HG03558 (cell line): Measurements from ENCODE around the gene CCL3.
"Not testable (repeated sequence)": the region's sequence is repeated elsewhere in the genome, so short reads cannot be mapped to it uniquely, and the experiment has no call there.

Experiments used
- ATAC-seq: cut with Tn5 transposase; IDR thresholded peaks from one replicate; pipeline ENCODE4 v1.9.1; 2021; ENCODE audit warnings: moderate number of reproducible peaks; ENCODE audit not compliant: unreplicated experiment; ENCODE audit errors: extremely low read depth

The CCL3 gene

DNA sequence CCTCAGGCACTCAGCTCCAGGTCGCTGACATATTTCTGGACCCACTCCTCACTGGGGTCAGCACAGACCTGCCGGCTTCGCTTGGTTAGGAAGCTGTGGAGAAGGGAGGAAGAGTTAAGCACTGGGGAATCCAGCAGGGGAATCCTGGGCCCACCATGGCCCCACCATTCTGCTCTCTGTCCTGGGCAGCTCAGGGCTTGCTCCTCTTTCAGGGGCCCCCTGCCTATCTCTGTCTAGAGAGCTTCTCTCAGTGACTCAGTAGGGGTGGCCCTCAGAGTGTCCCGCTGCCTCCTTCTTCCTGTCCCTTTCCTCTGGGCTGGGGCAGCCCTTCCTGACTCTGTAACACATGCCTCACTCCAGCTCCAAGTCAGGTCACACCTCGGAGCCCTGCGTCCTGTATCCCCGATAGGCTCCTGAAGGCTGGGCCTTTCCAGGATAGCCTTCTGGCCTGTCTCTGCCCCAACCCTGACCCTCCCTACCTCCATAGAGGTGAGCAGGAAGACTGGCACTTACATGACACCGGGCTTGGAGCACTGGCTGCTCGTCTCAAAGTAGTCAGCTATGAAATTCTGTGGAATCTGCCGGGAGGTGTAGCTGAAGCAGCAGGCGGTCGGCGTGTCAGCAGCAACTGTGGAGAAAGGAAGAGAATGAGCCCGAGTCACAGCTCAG is 1.1 kb downstream of the CCL3 start:
- no peak for ATAC-seq

GRCh38 chr17:36087897-36088572 is 1.9 kb downstream of the CCL3 start:
- ATAC-seq, result not testable (repeated sequence)

- ATAC-seq, result not testable (repeated sequence)
Measured at GRCh38 chr17:36087471-36087870, 2.5 kb downstream of the CCL3 start.

DNA sequence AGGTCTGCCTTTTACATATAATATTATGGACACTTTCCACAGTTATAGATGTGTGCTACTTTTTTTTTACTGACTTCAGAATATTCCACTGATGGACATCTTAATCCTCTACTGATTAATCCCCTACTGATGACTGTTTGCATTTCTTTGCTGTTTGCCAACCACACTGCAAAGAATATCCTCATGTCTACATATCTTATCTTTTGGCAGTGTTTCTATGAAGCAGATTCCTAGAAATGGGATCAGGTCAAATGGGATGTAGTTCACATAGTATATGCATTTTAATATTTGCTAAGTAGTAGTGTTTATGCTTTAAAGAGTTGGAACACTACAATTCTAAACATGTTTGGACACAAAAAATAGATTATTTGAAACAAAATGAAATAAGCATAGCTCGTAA is 3.2 kb downstream of the CCL3 start:
- ATAC-seq, result no peak

GRCh38 chr17:36085765-36086164 is 4.2 kb downstream of the CCL3 start:
- no peak for ATAC-seq

GRCh38 chr17:36083691-36084090 is 6.3 kb downstream of the CCL3 start:
- ATAC-seq, result not testable (repeated sequence)

DNA sequence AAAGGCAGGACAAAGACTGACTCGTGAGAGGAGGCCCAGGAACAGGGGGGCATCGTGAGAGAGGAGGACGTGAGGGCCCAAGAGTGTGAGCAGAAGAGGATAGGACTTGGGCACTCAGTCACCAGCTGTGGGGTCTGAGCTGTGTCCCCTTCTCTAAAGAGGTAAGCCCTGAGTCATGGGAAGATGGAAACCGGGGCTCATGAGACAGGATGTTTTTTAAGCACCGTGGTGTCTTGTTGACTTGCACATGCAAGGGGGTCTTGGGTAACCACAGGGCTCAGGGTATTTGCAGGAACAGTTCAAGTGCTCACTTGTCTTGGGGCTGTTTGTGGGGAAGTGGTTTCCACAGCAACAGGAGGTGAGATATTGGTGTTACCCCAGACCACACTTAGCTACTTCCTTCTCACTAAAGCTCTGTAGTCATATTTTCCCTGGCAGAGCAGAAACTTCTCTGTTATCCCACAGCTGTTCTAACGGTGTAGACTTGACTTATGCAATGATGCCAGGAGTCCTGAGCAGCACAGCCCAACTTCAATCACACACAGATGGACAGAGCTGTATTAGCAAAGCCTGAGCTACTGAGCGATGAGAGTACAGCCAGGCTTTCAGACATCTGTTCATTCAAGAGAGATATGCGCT is 7.3 kb downstream of the CCL3 start:
- not testable (repeated sequence) for ATAC-seq

DNA sequence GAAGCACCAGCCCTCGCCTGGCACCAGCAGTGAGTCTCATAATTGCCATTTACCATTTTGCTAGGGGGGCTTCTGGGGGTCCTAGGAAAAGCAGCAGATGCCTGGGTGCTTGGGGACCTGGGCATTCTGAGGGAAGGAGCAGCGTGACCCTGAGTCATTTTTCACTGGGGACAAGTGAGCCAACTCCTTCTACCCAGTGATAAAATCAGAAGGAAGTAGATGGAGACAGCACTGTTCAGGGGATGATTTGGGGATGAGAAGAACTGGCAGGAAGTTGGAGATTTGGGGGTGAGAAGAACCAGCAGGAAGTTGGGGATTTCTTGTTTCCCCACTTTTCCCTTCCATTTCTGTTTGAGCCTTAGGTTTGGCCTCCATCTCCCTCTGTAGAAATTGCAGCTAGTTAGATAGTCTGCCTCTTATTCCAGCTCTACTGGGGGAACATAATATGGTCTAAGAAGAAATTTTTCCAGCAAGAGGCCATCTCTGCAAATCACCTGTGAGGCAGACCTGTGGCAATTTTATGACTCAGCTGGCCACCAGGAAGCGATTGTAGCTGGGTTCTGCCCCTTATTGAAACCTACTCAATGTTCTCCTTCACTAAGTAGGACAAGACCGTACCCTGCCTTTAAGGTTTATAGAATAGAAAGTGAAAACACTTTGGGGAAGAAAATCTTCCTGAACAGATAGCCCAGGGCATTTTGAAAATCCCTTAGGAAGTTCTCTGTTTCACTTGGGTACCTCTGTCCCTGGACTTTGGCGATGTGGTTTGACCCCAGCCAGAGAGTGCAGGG is 8.1 kb downstream of the CCL3 start:
- not testable (repeated sequence) for ATAC-seq

GRCh38 chr17:36074365-36074764 is 15.6 kb downstream of the CCL3 start:
- ATAC-seq, result no peak

GRCh38 chr17:36072431-36073121 is 17.4 kb downstream of the CCL3 start:
- ATAC-seq, result no peak

DNA sequence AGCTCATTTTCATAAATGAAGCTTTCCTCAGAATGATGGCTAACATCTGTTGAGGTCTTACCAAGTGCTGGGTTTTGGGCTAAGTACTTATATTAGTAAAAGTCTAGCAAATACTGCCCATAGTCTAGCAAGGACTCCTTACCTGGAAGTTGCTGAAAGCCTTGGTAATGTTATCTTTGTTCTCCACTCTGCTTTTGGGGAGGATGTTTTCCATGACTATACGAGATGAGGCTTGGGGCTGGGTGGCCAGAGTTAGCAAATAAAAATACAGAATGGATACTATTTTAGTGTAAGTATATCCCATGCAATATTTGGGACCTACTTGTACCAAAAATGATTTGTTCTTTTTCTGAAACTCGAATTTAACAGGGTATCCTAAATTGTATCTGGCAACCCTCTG is 18.2 kb downstream of the CCL3 start:
- ATAC-seq, result no peak

DNA sequence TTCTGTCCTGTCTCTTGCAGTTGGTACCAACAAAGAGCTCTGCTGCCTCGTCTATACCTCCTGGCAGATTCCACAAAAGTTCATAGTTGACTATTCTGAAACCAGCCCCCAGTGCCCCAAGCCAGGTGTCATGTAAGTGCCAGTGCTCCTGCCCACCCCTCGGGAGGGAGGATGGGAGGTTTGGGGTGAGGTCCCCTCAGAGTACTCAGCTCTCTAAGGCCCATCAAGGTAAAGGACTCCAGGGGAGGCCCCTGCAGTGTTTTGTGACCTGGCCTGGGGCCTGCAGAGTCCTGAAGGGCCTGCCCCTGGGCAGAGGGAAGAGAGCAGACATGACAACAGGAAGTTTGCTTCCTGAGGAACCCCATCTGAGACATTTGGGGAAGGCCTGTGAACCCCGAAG is 19.5 kb downstream of the CCL3 start:
- no peak for ATAC-seq

DNA sequence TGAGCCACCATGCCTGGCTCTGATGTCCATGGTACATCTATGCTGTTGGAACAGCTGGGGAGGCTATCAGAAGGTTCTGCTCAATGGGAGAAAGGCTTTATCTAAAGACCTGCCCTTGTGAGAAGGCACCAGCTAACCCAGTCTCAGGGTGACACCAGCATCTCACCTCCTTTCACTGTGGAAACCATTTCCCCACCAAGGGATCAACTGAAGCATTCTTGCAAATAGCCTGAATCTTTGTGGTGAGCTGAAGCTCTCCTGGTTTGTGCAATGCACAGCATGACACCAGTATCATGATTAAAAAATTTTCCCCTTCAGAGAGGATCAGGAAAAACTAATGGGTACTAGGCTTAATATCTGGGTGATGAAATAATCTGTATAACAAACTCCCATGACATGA is 20.8 kb downstream of the CCL3 start:
- ATAC-seq, result no peak

DNA sequence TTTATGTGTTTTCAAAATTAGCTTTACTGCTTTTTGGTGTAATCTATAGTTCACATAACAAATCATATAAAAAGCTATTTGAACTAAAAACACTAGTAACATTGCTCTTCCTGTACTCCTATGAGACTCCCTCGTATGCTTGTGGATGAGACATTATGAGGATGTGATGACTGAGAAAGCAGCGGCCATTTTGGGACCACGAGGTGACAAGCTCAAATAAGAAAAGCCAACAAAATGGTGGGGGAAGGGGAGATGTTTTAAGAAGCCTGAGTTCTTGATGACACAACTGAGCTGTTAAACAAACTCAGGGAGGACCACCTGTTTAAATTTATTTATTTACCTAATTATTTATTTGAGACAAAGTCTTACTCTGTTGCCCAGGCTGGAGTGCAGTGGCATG is 21.4 kb downstream of the CCL3 start:
- no peak for ATAC-seq

- no peak for ATAC-seq
Measured at GRCh38 chr17:36066365-36066985, 23.5 kb downstream of the CCL3 start.

- no peak for ATAC-seq
Measured at GRCh38 chr17:36063786-36064541, 26.0 kb downstream of the CCL3 start, which contains the start of gene CCL18. Gene CCL18 (plus strand): TSS chr17:36064272. CDS start chr17:36064343, 71 bp downstream.

- ATAC-seq, result no peak
Measured at GRCh38 chr17:36060816-36061215, 29.1 kb downstream of the CCL3 start.

GRCh38 chr17:36059406-36059805 is 30.5 kb downstream of the CCL3 start:
- ATAC-seq, result no peak

DNA sequence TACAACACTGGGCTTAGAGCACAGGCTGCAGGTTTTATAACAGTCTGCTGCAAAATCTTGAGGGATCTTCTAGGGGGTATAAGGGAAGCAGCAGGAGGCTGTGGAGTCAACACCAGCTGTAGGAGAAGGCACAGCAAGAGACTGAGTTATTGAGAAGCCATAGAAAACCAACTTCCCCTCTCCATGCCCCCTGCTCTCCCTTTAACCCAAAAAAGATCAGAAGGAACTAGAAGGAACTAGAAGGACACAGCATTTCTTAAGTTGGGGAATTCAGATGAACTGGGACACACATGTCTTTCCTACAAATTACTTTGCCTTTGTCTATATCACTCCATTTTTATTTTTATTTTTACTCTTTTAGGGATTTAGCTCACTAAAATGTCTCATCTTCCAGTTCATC is 32.0 kb downstream of the CCL3 start:
- ATAC-seq, result no peak
